NCI-H1930 (cell line): ENCODE results near the gene NFATC1.

Source experiments
- DNase-seq, 2 experiments: peaks; one replicate each; lab custom pipeline; 2025; lab: John Stamatoyannopoulos, UW

NFATC1 gene

GRCh38 chr18:79555885-79556284, 160.2 kb downstream of the NFATC1 start:
- no peak for DNase-seq

- no peak for DNase-seq
These were observed 161.3 kb downstream of the NFATC1 start for GRCh38 chr18:79556829-79557585.

- no peak for DNase-seq
These were observed 162.6 kb downstream of the NFATC1 start for GRCh38 chr18:79558196-79558932.

- DNase-seq, result no peak
These were observed 163.2 kb downstream of the NFATC1 start for GRCh38 chr18:79558933-79559416.

GRCh38 chr18:79559436-79559835, 163.7 kb downstream of the NFATC1 start:
- no peak for DNase-seq

GRCh38 chr18:79560042-79560860, 164.5 kb downstream of the NFATC1 start:
- DNase-seq, result no peak

- DNase-seq, result no peak
These were observed 165.1 kb downstream of the NFATC1 start for GRCh38 chr18:79560861-79561210.

GRCh38 chr18:79563949-79564348, 168.2 kb downstream of the NFATC1 start:
- DNase-seq, result no peak

- no peak for DNase-seq
These were observed 168.7 kb downstream of the NFATC1 start for GRCh38 chr18:79564441-79564840.

- no peak for DNase-seq
These were observed 171.2 kb downstream of the NFATC1 start for GRCh38 chr18:79566771-79567431.

- no peak for DNase-seq
These were observed 171.9 kb downstream of the NFATC1 start for GRCh38 chr18:79567481-79568147.

- DNase-seq, result no peak
These were observed 172.9 kb downstream of the NFATC1 start for GRCh38 chr18:79568543-79569205.

GRCh38 chr18:79569720-79570119, 174.0 kb downstream of the NFATC1 start:
- no peak for DNase-seq

GRCh38 chr18:79570266-79571201, 174.8 kb downstream of the NFATC1 start:
- no peak for DNase-seq

- no peak for DNase-seq
These were observed 175.7 kb downstream of the NFATC1 start for GRCh38 chr18:79571211-79572092.

- DNase-seq, result no peak
These were observed 176.5 kb downstream of the NFATC1 start for GRCh38 chr18:79572093-79572780.

GRCh38 chr18:79572848-79573451, 177.2 kb downstream of the NFATC1 start:
- DNase-seq, result no peak
